KMS-11 (cell line): ENCODE data around the gene LRRC15.
A peak's percentile ranks its signal among the peaks of the same experiment; 100 is the strongest.

Experiments used
- H2AFZ ChIP-seq: fragments of 200-600 bp; sonication (generic); 2 replicates; pipeline ENCODE4 v1.6.1; 2016; ENCODE audit warnings: antibody characterized with exemption, mixed run types, low read depth
- H3K27ac ChIP-seq: fragments of 200-600 bp; sonication (generic); 2 replicates; pipeline ENCODE4 v1.6.1; 2016; ENCODE audit warnings: mild to moderate bottlenecking, mixed run types
- H3K27me3 ChIP-seq: fragments of 200-600 bp; sonication (generic); 2 replicates; pipeline ENCODE4 v1.6.1; 2017; ENCODE audit warnings: mild to moderate bottlenecking, low read depth, mixed run types, moderate library complexity; ENCODE audit not compliant: insufficient read depth
- H3K36me3 ChIP-seq: fragments of 200-600 bp; sonication (generic); 2 replicates; pipeline ENCODE4 v1.6.1; 2017; ENCODE audit warnings: mild to moderate bottlenecking, mixed run types; ENCODE audit not compliant: insufficient read depth
- H3K4me1 ChIP-seq: fragments of 200-600 bp; sonication (generic); 2 replicates; pipeline ENCODE4 v1.6.1; 2016; ENCODE audit warnings: mild to moderate bottlenecking, low read depth, mixed run types; ENCODE audit not compliant: poor library complexity, severe bottlenecking
- H3K4me2 ChIP-seq: fragments of 200-600 bp; sonication (generic); 2 replicates; pipeline ENCODE4 v1.7.0; 2016; ENCODE audit warnings: mild to moderate bottlenecking, mixed run types
- H3K4me3 ChIP-seq: fragments of 200-600 bp; sonication (generic); IDR thresholded peaks from 2 replicates; pipeline ENCODE4 v1.6.1; 2017; ENCODE audit warnings: low read depth, low read length, mixed read lengths; ENCODE audit not compliant: insufficient read depth
- H3K79me2 ChIP-seq: fragments of 200-600 bp; sonication (generic); 2 replicates; pipeline ENCODE4 v1.6.1; 2016; ENCODE audit warnings: low read depth, mixed run types; ENCODE audit not compliant: insufficient read depth
- H3K9ac ChIP-seq: fragments of 200-600 bp; sonication (generic); 2 replicates; pipeline ENCODE4 v1.6.1; 2016; ENCODE audit warnings: mild to moderate bottlenecking, mixed run types
- H4K20me1 ChIP-seq: fragments of 200-600 bp; sonication (generic); 2 replicates; pipeline ENCODE4 v1.6.1; 2016; ENCODE audit warnings: mild to moderate bottlenecking, mixed run types; ENCODE audit not compliant: insufficient read depth
- CTCF ChIP-seq: fragments of 200-600 bp; sonication (generic); conservative IDR thresholded peaks from 2 replicates; pipeline ENCODE4 v1.6.1; 2017; ENCODE audit warnings: low read depth, mild to moderate bottlenecking, antibody characterized with exemption, low read length, moderate library complexity, mixed read lengths

The LRRC15 gene

GRCh38 chr3:194311000-194311399 lies 58.5 kb downstream of the LRRC15 start:
- no peak overlapping the region for H3K27ac ChIP-seq
- H3K79me2 ChIP-seq: no peaks in the 10 kb centered on the region
- H3K4me1 ChIP-seq: peaks cover 55% of the 10 kb centered on the region
- H3K9ac ChIP-seq: no peak overlapping the region
- H2AFZ ChIP-seq: no peak overlapping the region
- no peak overlapping the region for H3K4me3 ChIP-seq
- H3K4me2 ChIP-seq: no peak overlapping the region
- TF ChIP-seq CTCF: no peak
- H3K27me3 ChIP-seq: no peaks in the 10 kb centered on the region
- H4K20me1 ChIP-seq: no peaks in the 10 kb centered on the region
- H3K36me3 ChIP-seq: no peaks in the 10 kb centered on the region

GRCh38 chr3:194310060-194310835 lies 59.3 kb downstream of the LRRC15 start:
- Histone ChIP-seq H3K79me2 (no peaks in the 10 kb centered on the region), H2AFZ (no peak overlapping the region), H4K20me1 (no peaks in the 10 kb centered on the region), H3K9ac (no peak overlapping the region), H3K27ac (no peak overlapping the region), H3K4me2 (no peak overlapping the region), H3K4me3 (no peak overlapping the region), H3K4me1 (peaks cover 59% of the 10 kb centered on the region), H3K36me3 (no peaks in the 10 kb centered on the region), H3K27me3 (no peaks in the 10 kb centered on the region)
- TF ChIP-seq CTCF: no peak

- Histone ChIP-seq H3K27me3 (no peaks in the 10 kb centered on the region), H3K4me1 (peaks cover 67% of the 10 kb centered on the region), H3K9ac (no peak overlapping the region), H3K4me2 (peak overlapping the region; percentile 98; the same call in 1 of the 2 replicates), H3K36me3 (no peaks in the 10 kb centered on the region), H2AFZ (0 out of 2 replicates have a peak overlapping the region, but pooled peaks have one; percentile 21), H4K20me1 (no peaks in the 10 kb centered on the region), H3K27ac (peak overlapping the region; percentile 91; the same call in 1 of the 2 replicates), H3K79me2 (no peaks in the 10 kb centered on the region), H3K4me3 (no peak overlapping the region)
- no peak for TF ChIP-seq CTCF
Observed at GRCh38 chr3:194308601-194309449, 60.7 kb downstream of the LRRC15 start.

- Histone ChIP-seq H4K20me1 (no peaks in the 10 kb centered on the region), H3K4me3 (peak overlapping the region; percentile 75), H3K9ac (peak overlapping the region; percentile 3; the same call in 1 of the 2 replicates), H3K4me2 (peak overlapping the region; percentile 98), H3K4me1 (peaks cover 67% of the 10 kb centered on the region), H3K79me2 (no peaks in the 10 kb centered on the region), H3K27ac (peak overlapping the region; percentile 91), H2AFZ (peak overlapping the region; percentile 21; the same call in 1 of the 2 replicates), H3K36me3 (no peaks in the 10 kb centered on the region), H3K27me3 (no peaks in the 10 kb centered on the region)
- no peak for TF ChIP-seq CTCF
Observed at GRCh38 chr3:194307849-194308248, 61.7 kb downstream of the LRRC15 start.
